Activated naive CD4-positive, alpha-beta T cell treated with anti-CD3 and anti-CD28 coated beads, Interleukin-2, amount 50 U/mL, for 72 hours (primary cell): ENCODE data around the gene ARID3A. TPM values are rescaled to one million over a fixed set of nuclear protein-coding genes. Genes with fewer than 3 reads are reported as not detected.

Experiments
- ATAC-seq, 2 donors: fragments of 150-1000 bp; cut with Tn5 transposase; 2 replicates each; pipeline ENCODE4 v1.10.0; 2021; ENCODE audit warnings: mild to moderate bottlenecking in 2 of 2, moderate library complexity in 2 of 2
- DNase-seq, 2 donors: peaks; one replicate each; pipeline ENCODE4 v3.0.0; 2021 to 2022; ENCODE audit warnings: low spot score in 2 of 2
- H3K27ac Mint-ChIP-seq, 2 donors: one replicate each; pipeline ENCODE4 v1.8.0; 2022; ENCODE audit warnings: mild to moderate bottlenecking in 2 of 2, mixed read lengths in 2 of 2
- H3K36me3 Mint-ChIP-seq, 2 donors: one replicate each; pipeline ENCODE4 v1.8.0; 2022; ENCODE audit warnings: mixed read lengths in 2 of 2
- H3K9me3 Mint-ChIP-seq, 2 donors: one replicate each; pipeline ENCODE4 v1.8.0; 2022; ENCODE audit warnings: mixed read lengths in 2 of 2
- total RNA-seq, 2 donors: library from RNA; stranded (reverse); gene quantifications; one replicate each; pipeline ENCODE4 v1.2.3, GENCODE V29; 2022

The ARID3A gene
- total RNA-seq, 2 donors from 2014 or later = 22.4 to 35.7 TPM

DNA sequence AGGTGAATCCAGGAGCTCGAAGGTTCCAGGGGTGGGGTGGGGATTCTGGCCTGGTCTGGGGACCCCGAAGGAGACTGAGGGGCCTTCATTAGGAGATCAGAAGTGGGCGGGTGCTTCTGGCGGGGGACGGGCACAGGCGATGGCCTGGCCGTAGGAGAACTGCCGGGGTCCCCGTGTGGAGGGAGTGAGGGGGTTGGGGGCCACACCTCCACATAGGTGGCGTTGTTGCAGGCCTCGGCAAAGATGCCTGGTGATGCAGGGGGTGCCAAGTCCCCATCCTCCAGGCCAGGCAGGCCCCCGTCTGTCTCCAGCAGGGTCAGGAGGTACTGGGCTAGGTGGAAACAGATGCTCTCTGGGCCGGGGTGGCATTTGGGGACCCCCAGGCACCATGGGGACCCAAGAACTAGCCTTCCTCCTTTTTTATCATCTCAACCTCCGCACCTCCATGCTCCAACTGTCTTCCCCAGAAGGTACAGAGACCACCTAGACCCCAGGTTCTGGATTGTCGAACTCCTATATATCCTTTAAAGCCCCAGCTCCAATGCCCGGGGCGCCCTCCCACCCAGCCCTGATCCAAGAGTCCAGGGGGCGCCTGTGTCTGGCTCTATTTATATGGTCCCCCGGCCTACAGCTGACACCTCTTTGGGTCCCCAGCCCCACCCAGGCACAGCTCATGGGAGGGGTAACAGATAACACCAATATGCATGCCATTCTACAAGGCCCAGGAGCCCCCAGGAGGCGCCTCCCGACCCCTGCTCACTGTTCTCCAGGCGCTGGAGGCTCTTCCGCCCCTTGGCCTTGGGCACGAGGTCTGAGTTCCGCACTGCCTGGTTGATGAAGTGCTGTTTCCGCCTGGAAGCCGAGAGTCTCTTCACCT is 24.4 kb upstream of the ARID3A start:
- Mint-ChIP-seq H3K36me3 (no peaks in the 10 kb centered on the region), H3K9me3 (no peaks in the 10 kb centered on the region), H3K27ac (peak overlapping the region in 1 of 2 donors; percentile 14)
- no peak for ATAC-seq
- no peak for DNase-seq

GRCh38 chr19:902093-902370 is 23.8 kb upstream of the ARID3A start:
- Mint-ChIP-seq H3K36me3 (no peaks in the 10 kb centered on the region), H3K9me3 (no peaks in the 10 kb centered on the region), H3K27ac (no peak overlapping the region)
- ATAC-seq (no peak), DNase-seq (no peak)

DNA sequence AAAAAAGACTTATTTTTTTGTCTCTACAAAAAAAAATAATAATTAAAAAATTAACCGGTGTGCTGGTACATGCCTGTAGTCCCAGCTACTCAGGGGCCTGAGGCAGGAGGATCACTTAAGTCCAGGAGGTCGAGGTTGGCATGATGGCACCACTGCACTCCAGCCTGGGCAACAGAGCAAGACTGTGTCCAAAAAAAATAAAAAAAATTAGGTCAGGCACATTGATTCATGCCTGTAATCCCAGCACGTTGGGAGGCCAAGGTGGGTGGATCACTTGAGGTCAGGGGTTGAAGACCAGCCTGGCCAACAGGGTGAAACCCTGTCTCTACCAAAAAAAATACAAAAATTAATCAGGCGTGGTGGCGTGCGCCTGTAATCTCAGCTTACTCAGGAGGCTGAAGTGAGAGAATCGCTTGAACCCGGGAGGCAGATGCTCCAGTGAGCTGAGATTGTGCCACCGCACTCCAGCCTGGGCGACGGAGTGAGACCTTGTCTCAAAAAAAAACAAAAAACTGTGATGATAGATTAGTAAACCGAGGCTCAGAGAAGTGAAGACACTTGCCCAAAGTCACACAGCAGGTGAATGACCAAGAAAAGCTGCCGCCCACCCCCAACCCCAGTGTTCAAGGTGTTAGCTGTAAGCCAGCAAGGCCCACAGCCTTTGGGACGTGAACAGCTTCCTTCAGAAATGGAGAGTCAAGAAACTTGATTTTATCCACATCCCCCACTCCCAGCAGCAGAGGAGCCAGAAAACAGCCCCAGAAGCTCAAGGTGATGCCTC is 23.2 kb upstream of the ARID3A start:
- ATAC-seq (no peak), DNase-seq (no peak)
- H3K9me3 Mint-ChIP-seq = no peaks in the 10 kb centered on the region
- H3K36me3 Mint-ChIP-seq = no peaks in the 10 kb centered on the region
- peak overlapping the region in 1 of 2 donors; percentile 72 for H3K27ac Mint-ChIP-seq

- Mint-ChIP-seq H3K9me3 (no peaks in the 10 kb centered on the region), H3K27ac (peak overlapping the region in 1 of 2 donors; percentile 14), H3K36me3 (no peaks in the 10 kb centered on the region)
- ATAC-seq = no peak
- no peak for DNase-seq
These were observed 22.5 kb upstream of the ARID3A start for GRCh38 chr19:903266-903797.

GRCh38 chr19:904545-904944 is 21.3 kb upstream of the ARID3A start:
- ATAC-seq = no peak
- H3K9me3 Mint-ChIP-seq = no peaks in the 10 kb centered on the region
- peak overlapping the region; percentile 14 to 64 for H3K27ac Mint-ChIP-seq

GRCh38 chr19:906480-906879 is 19.4 kb upstream of the ARID3A start:
- H3K9me3 Mint-ChIP-seq = no peaks in the 10 kb centered on the region
- H3K27ac Mint-ChIP-seq = peak overlapping the region; percentile 95 to 97
- ATAC-seq (peak in 1 of 2 donors; percentile 43), DNase-seq (no peak)
- peaks cover 0 to 9% of the 10 kb centered on the region in 2 donors for H3K36me3 Mint-ChIP-seq

More at GRCh38 chr19:904545-904944, 21.3 kb upstream of the ARID3A start:
- DNase-seq = no peak
- peaks cover 0 to 6% of the 10 kb centered on the region in 2 donors for H3K36me3 Mint-ChIP-seq

- DNase-seq = peak in 1 of 2 donors; percentile 68
- Mint-ChIP-seq H3K36me3 (peaks cover 0 to 9% of the 10 kb centered on the region in 2 donors), H3K27ac (peak overlapping the region; percentile 95 to 97), H3K9me3 (no peaks in the 10 kb centered on the region)
- peak in 1 of 2 donors; percentile 47 for ATAC-seq
These were observed 18.5 kb upstream of the ARID3A start for GRCh38 chr19:907183-907853.

DNA sequence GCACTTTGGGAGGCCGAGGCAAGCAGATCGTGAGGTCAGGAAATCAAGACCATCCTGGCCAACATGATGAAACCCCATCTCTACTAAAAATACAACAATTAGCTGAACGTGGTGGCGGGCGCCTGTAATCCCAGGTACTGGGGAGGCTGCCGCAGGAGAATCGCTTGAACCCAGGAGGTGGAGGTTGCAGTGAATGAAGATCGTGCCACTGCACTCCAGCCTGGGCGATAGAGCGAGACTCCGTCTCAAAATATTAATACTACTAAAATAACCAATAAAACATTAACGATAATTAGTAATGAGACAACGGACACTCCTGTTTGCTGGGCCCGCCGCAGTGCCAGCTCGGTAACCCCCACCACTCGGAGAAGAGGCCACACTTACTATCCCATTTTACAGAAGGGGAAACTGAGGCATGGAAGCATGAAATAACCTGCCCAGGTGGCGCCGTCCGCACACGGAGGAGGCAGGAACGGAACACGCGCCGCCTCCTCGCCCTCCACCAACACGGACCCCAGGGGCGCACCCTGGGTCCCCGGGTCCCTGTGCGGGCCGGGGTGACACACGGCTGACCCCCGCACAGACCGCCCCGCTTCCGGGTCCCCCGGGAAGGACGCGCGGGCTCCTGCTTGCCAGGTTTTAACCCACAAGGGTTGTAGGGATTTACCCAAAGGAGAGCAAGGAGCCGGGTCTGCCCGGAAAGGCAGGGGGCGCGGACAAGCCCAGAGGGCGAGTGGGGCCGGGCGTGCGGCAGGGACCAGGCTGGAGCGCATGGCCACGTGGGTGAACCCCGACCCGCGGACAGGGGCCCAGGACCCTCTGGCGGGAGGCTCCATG is 14.4 kb upstream of the ARID3A start:
- H3K36me3 Mint-ChIP-seq = peaks cover 0 to 9% of the 10 kb centered on the region in 2 donors
- H3K9me3 Mint-ChIP-seq = no peaks in the 10 kb centered on the region
- ATAC-seq (no peak), DNase-seq (no peak)
- H3K27ac Mint-ChIP-seq = peak overlapping the region in 1 of 2 donors; percentile 82

- Mint-ChIP-seq H3K9me3 (no peaks in the 10 kb centered on the region), H3K36me3 (peaks cover 0 to 9% of the 10 kb centered on the region in 2 donors), H3K27ac (peak overlapping the region in 1 of 2 donors; percentile 87)
- DNase-seq (no peak), ATAC-seq (no peak)
These were observed 13.4 kb upstream of the ARID3A start for GRCh38 chr19:912181-913079.

DNA sequence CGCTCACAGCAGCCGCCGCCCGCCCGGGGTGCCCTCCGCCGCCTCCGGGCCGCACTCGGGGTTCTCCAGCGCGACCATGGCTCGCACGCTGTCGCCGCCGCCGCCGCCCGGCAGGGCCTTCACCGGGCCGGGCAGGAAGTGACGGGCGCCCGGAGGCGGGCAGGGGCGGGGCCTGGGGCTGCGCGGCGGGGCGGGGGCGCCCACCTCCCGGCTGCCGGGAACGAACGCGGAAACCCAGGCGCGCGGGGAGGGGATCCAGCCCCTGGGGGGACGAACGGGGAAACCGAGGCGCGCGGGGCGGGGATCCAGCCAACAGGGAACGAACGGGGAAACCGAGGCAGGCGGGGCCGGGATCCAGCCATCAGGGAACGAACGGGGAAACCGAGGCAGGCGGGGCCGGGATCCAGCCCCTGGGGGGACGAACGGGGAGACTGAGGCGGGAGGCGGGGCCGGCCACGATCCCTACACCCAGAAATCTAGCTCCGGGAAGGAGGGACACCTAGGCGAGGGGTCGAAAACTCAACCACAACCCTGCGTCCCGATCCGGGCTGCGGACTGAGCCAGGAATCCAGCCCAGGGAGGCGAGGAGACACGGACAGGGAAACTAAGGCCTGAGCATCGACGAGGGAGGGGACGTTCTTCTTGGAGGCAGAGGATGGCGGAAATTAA is 12.6 kb upstream of the ARID3A start, which contains the start of gene R3HDM4:
Gene R3HDM4, minus strand, starts transcription at position 140 of the 669 bp plus-strand sequence. Its CDS starts 62 bp downstream, at position 78.
- H3K27ac Mint-ChIP-seq = peak within 1 kb of the TSS; percentile 87 to 90
- DNase-seq (peak; percentile 85 to 86), ATAC-seq (peak; percentile 66 to 69)
- H3K36me3 Mint-ChIP-seq = peaks cover 0 to 9% of the 10 kb centered on the region in 2 donors
- H3K9me3 Mint-ChIP-seq = no peaks in the 10 kb centered on the region

GRCh38 chr19:916645-917322 is 9.1 kb upstream of the ARID3A start:
- Mint-ChIP-seq H3K9me3 (no peaks in the 10 kb centered on the region), H3K36me3 (peaks cover 0 to 13% of the 10 kb centered on the region in 2 donors), H3K27ac (no peak overlapping the region)
- DNase-seq (peak in 1 of 2 donors; percentile 52), ATAC-seq (peak in 1 of 2 donors; percentile 2)

DNA sequence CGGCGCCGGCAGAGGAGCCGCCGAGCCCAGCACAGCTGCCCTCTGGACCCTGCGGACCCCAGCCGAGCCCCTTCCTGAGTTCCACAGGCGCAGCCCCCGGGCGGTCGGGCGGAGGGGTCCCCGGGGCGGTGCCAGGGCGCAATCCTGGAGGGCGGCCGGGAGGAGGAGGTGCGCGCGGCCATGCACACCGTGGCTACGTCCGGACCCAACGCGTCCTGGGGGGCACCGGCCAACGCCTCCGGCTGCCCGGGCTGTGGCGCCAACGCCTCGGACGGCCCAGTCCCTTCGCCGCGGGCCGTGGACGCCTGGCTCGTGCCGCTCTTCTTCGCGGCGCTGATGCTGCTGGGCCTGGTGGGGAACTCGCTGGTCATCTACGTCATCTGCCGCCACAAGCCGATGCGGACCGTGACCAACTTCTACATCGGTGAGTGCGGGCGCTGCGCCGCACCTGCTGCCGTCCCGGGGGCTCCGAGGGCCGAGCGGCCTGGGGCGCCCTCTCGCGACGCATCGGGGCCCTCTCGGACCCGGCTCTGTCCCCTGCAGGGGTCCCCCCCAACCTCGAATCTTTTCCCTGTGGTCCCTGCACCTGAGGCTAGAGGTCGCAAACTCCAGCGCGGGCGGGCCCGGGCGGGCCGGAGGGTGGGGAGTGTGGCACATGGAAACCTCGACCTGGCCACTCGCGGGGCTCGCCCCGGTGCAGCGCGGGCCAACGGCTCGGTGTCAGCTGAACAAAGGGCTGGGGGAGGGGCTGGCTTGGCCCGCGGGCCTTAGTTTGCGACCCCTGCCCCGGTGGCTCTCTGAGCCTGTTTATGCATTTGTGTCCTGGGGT is 8.3 kb upstream of the ARID3A start, which contains the start of gene KISS1R:
Gene KISS1R, plus strand, starts transcription at position 11 of the 829 bp plus-strand sequence. Its CDS starts 170 bp downstream, at position 181.
- peak; percentile 1 to 36 for ATAC-seq
- Mint-ChIP-seq H3K9me3 (no peaks in the 10 kb centered on the region), H3K27ac (no peak within 1 kb of the TSS), H3K36me3 (peaks cover 0 to 16% of the 10 kb centered on the region in 2 donors)
- peak; percentile 58 to 70 for DNase-seq

GRCh38 chr19:918152-918437 is 7.7 kb upstream of the ARID3A start:
- H3K36me3 Mint-ChIP-seq = peaks cover 0 to 16% of the 10 kb centered on the region in 2 donors
- DNase-seq (no peak), ATAC-seq (no peak)
- H3K27ac Mint-ChIP-seq = no peak overlapping the region
- H3K9me3 Mint-ChIP-seq = no peaks in the 10 kb centered on the region
